Measurements from ENCODE around the gene LATS2.

LATS2 gene

GRCh38 chr13:21047087-21047486 lies 14.3 kb downstream of the LATS2 start:
- H3K4me2 ChIP-seq: no peak overlapping the region
- H3K4me3 ChIP-seq (IDR thresholded peaks at IDR 0.05; ENCODE audit: insufficient read depth, low read depth, low read length): no peak overlapping the region
- no peak for TF ChIP-seq CTCF (conservative IDR thresholded peaks at IDR 0.05; ENCODE audit: low read depth, low read length)
- no peak overlapping the region for H3K27ac ChIP-seq
- H3K27me3 ChIP-seq (ENCODE audit: insufficient read depth, low read depth): no peaks in the 10 kb centered on the region
- no peaks in the 10 kb centered on the region for H3K36me3 ChIP-seq (ENCODE audit: insufficient read depth)
- no peak overlapping the region for H3K9ac ChIP-seq
- H4K20me1 ChIP-seq (ENCODE audit: insufficient read depth): no peaks in the 10 kb centered on the region
- no peaks in the 10 kb centered on the region for H3K79me2 ChIP-seq (ENCODE audit: insufficient read depth, low read depth)
- no peaks in the 10 kb centered on the region for H3K4me1 ChIP-seq (ENCODE audit: low read depth, poor library complexity, severe bottlenecking)
- no peak overlapping the region for H2AFZ ChIP-seq (ENCODE audit: low read depth)

- Histone ChIP-seq H2AFZ (ENCODE audit: low read depth) (no peak overlapping the region), H3K4me1 (ENCODE audit: low read depth, poor library complexity, severe bottlenecking) (no peaks in the 10 kb centered on the region), H3K79me2 (ENCODE audit: insufficient read depth, low read depth) (no peaks in the 10 kb centered on the region)
Observed at GRCh38 chr13:21046203-21046602, 15.2 kb downstream of the LATS2 start.

GRCh38 chr13:21045100-21045499 lies 16.3 kb downstream of the LATS2 start:
- Histone ChIP-seq H2AFZ (ENCODE audit: low read depth) (no peak overlapping the region), H3K79me2 (ENCODE audit: insufficient read depth, low read depth) (no peaks in the 10 kb centered on the region), H3K36me3 (ENCODE audit: insufficient read depth) (no peaks in the 10 kb centered on the region), H3K27me3 (ENCODE audit: insufficient read depth, low read depth) (no peaks in the 10 kb centered on the region), H3K4me3 (IDR thresholded peaks at IDR 0.05; ENCODE audit: insufficient read depth, low read depth, low read length) (no peak overlapping the region), H3K4me2 (no peak overlapping the region), H4K20me1 (ENCODE audit: insufficient read depth) (no peaks in the 10 kb centered on the region), H3K9ac (no peak overlapping the region), H3K27ac (no peak overlapping the region), H3K4me1 (ENCODE audit: low read depth, poor library complexity, severe bottlenecking) (no peaks in the 10 kb centered on the region)
- no peak for TF ChIP-seq CTCF (conservative IDR thresholded peaks at IDR 0.05; ENCODE audit: low read depth, low read length)

More at GRCh38 chr13:21046203-21046602, 15.2 kb downstream of the LATS2 start:
- TF ChIP-seq CTCF (conservative IDR thresholded peaks at IDR 0.05; ENCODE audit: low read depth, low read length): no peak
- no peaks in the 10 kb centered on the region for H4K20me1 ChIP-seq (ENCODE audit: insufficient read depth)
- no peaks in the 10 kb centered on the region for H3K36me3 ChIP-seq (ENCODE audit: insufficient read depth)
- no peak overlapping the region for H3K9ac ChIP-seq
- H3K27me3 ChIP-seq (ENCODE audit: insufficient read depth, low read depth): no peaks in the 10 kb centered on the region
- H3K4me2 ChIP-seq: no peak overlapping the region
- no peak overlapping the region for H3K4me3 ChIP-seq (IDR thresholded peaks at IDR 0.05; ENCODE audit: insufficient read depth, low read depth, low read length)
- H3K27ac ChIP-seq: no peak overlapping the region

- no peak overlapping the region for H3K27ac ChIP-seq
- no peaks in the 10 kb centered on the region for H3K27me3 ChIP-seq (ENCODE audit: insufficient read depth, low read depth)
- H4K20me1 ChIP-seq (ENCODE audit: insufficient read depth): no peaks in the 10 kb centered on the region
- H3K9ac ChIP-seq: no peak overlapping the region
- TF ChIP-seq CTCF (conservative IDR thresholded peaks at IDR 0.05; ENCODE audit: low read depth, low read length): no peak
- H3K36me3 ChIP-seq (ENCODE audit: insufficient read depth): no peaks in the 10 kb centered on the region
- no peak overlapping the region for H3K4me2 ChIP-seq
- H2AFZ ChIP-seq (ENCODE audit: low read depth): no peak overlapping the region
- no peak overlapping the region for H3K4me3 ChIP-seq (IDR thresholded peaks at IDR 0.05; ENCODE audit: insufficient read depth, low read depth, low read length)
- no peaks in the 10 kb centered on the region for H3K4me1 ChIP-seq (ENCODE audit: low read depth, poor library complexity, severe bottlenecking)
- H3K79me2 ChIP-seq (ENCODE audit: insufficient read depth, low read depth): no peaks in the 10 kb centered on the region
Observed at GRCh38 chr13:21043898-21044297, 17.5 kb downstream of the LATS2 start.

All from KMS-11 (cell line).